ENCODE data around the gene GLS2. TPM values are rescaled to one million over a fixed set of nuclear protein-coding genes. Genes with fewer than 3 reads are reported as not detected.

GLS2 gene
- total and polyA plus RNA-seq, 9 of the 15 experiments (the other 6 are each of a cell fraction or from before 2014, with no cell fraction given) = 0.11 TPM; not detected in 8

GRCh38 chr12:56488041-56488955, at the start of gene GLS2 (continued):
- no peak for TF ChIP-seq E2F5 (CRISPR knock-in tag; IDR thresholded peaks at IDR 0.05)
- peak; percentile 45 for TF ChIP-seq NFYB (IDR thresholded peaks at IDR 0.05; ENCODE audit: extremely low read depth, insufficient read length)
- no peak for TF ChIP-seq ZNF830 (CRISPR knock-in tag; IDR thresholded peaks at IDR 0.05)

GRCh38 chr12:56537546-56537945, 49.6 kb upstream of the GLS2 start:
- no peak overlapping the region for H3K4me3 ChIP-seq
- in situ Hi-C loops (cut with MboI) = no loop called here
- H3K4me2 ChIP-seq (ENCODE audit: insufficient read depth, low read length) = no peak overlapping the region

More at GRCh38 chr12:56537546-56537945, 49.6 kb upstream of the GLS2 start:
- ATAC-seq = no peak
- no peaks in the 10 kb centered on the region for H3K79me2 ChIP-seq (ENCODE audit: control insufficient read depth, insufficient read depth, low read length)
- ChIA-PET CTCF (ENCODE audit: low intra/inter-chr PET ratio) (no interaction called here), POLR2A (no interaction called here)
- FAIRE-seq = no peak
- no peak for DNase-seq (ENCODE audit: extremely low read depth in 1 of 4, low spot score in 3 of 4)
- H3K9ac ChIP-seq (ENCODE audit: insufficient read depth in 1 of 2, low read depth in 2 of 2, low read length in 2 of 2) = no peak overlapping the region
- H3K27ac ChIP-seq (ENCODE audit: extremely low read depth, low read depth, low read length) = no peak overlapping the region
- intact Hi-C loops (cut with micrococcal nuclease) = no loop called here
- H3K27me3 ChIP-seq (ENCODE audit: control insufficient read depth in 2 of 2, insufficient read depth in 2 of 2, low read length in 2 of 2) = peaks cover 5 to 11% of the 10 kb centered on the region in 2 experiments; a peak in 4 of 5 replicates
- TF ChIP-seq SAP30 (IDR thresholded peaks at IDR 0.05; ENCODE audit: borderline replicate concordance, insufficient read depth, low read depth, low read length, poor library complexity, severe bottlenecking) (no peak), ZSCAN32 (CRISPR knock-in tag; IDR thresholded peaks at IDR 0.05) (no peak), SMAD1 (IDR thresholded peaks at IDR 0.05; ENCODE audit: low read depth, low read length, partially characterized antibody) (no peak), NR3C1 (CRISPR knock-in tag; IDR thresholded peaks at IDR 0.05) (no peak), HOMEZ (CRISPR knock-in tag; IDR thresholded peaks at IDR 0.05) (no peak), SETDB1 (IDR thresholded peaks at IDR 0.05; ENCODE audit: low read length) (no peak), XRCC4 (IDR thresholded peaks at IDR 0.05; ENCODE audit: extremely low read depth, insufficient read depth, insufficient read length) (no peak), HNRNPL (IDR thresholded peaks at IDR 0.05; ENCODE audit: low read depth, low read length) (no peak)
- no peaks in the 10 kb centered on the region for H3K9me3 ChIP-seq (replicated peaks; ENCODE audit: control insufficient read depth, insufficient read depth, low read depth, low read length)
- no peaks in the 10 kb centered on the region for H4K20me1 ChIP-seq (replicated peaks; ENCODE audit: control insufficient read depth, insufficient read depth, low read length)
- H3K4me1 ChIP-seq (replicated peaks in 1 of 2; ENCODE audit: control insufficient read depth in 2 of 2, insufficient read depth in 2 of 2, low read length in 2 of 2) = no peaks in the 10 kb centered on the region
- H2AFZ ChIP-seq (ENCODE audit: low read depth, low read length) = no peak overlapping the region
- no TSS peak for BruUV-seq (replicated peaks)
- no peaks in the 10 kb centered on the region for H3K9me1 ChIP-seq (ENCODE audit: control insufficient read depth, insufficient read depth, low read length)
- H3K36me3 ChIP-seq (ENCODE audit: control insufficient read depth, insufficient read depth, low read length) = no peaks in the 10 kb centered on the region

Data from K562 (cell line).